Measurements from ENCODE around the gene SKAP2.

SKAP2 gene, protein sequence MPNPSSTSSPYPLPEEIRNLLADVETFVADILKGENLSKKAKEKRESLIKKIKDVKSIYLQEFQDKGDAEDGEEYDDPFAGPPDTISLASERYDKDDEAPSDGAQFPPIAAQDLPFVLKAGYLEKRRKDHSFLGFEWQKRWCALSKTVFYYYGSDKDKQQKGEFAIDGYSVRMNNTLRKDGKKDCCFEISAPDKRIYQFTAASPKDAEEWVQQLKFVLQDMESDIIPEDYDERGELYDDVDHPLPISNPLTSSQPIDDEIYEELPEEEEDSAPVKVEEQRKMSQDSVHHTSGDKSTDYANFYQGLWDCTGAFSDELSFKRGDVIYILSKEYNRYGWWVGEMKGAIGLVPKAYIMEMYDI

DNA sequence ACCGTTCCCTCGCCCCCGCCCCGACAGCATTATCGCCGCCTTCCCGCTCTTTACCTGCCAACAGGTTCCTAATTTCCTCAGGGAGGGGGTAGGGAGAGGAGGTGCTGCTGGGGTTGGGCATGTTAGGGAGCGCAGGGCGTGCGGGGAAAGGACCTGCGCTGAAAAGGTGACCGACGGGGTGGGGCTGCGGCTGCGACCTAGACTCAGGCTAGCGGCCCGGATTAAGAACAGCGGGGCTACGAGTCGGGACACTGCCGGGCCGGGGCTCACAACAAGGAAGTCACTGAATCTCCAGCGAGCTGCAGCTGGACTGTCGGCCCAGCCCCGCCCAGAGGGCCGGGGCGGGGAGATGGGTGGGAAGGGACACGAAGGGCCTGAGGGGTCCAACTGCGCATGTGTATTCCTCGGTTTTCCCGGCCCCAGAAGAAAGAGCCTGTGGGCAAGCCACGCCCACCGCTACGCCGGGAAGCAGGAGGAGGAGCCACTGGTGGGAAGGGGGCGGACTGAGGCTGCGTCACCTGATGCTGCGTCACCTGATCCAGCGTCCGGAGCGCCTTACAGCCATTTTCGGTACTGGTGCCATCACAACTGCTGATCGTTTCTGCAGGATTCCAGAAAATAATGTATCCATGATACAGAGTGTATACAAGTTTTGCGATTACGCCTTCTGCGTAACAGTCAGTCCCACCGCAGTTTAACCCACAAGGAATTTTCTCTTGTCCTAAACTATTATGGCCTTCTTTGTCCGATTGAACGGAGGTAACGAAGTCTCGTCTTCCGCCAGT lies at the start of gene SKAP2:
Gene SKAP2, minus strand, starts transcription at position 282 of the 785 bp plus-strand sequence. Its CDS starts 161 bp downstream, at position 121.
- DNase-seq (ENCODE audit: low read depth), result peak; percentile 80

DNA sequence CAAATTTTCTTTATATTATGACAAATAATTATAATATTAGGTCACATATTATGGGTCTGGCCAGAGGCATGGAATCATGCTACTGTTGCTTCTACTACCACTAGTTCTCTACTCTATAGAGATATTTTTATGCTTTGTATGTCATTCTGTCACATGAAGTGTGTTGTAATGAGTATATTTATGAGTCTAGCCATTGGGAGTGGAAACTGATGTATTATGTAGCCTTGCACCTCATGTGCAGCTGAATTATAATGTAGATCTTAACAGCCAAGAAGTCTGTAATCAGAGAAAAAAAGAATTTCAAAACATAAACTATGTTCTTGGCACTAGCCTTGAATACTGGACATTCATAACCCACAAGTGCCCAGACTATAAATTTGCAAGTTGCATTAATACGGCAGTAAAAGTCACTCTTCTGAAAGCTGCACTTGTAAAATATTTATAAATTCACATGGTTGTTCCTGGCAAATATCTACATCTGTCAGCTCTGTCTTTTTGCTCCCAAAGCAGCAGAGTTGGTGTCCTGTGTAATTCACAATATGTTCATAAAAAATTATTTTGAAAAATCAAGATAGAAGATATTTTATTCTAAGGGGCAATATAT lies 48.6 kb upstream of the SKAP2 start:
- no peak for DNase-seq (ENCODE audit: low read depth)

DNA sequence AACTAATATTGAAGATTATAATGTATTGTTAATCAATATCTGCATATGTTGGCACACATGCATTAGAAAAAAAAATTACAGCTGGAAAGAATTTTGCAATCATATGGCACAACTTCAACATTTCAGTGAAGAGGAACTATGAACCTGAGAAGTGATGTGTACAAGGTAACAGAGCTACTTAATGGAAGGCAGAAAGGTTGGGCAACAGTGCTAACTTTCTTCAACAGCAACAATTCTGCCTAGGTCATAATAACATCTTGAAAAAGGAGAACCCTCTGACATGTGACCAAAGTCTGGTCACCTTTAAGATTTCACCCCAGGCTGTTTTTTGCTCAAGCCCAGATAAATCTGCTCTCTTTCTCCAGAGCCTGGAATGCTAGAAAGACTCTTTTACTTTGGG lies 47.9 kb upstream of the SKAP2 start:
- no peak for DNase-seq (ENCODE audit: low read depth)

DNA sequence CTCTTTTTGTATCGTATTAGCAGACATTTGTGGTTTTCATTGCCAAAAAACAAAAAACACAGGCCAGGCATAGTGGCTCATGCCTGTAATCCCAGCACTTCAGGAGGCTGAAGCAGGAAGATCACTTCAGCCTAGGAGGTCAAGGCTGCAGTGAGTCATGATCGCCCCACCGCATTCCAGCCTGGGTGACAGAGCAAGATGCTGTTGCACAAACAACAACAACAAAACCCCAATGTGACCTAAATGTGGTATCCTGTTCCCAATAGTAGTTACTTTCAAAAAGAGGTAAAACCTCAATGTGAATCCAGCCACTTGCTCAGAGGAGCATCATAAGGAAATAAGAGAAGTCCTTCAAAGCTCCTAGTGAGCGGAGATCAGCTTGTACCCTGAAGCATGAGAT lies 45.8 kb upstream of the SKAP2 start:
- no peak for DNase-seq (ENCODE audit: low read depth)

DNA sequence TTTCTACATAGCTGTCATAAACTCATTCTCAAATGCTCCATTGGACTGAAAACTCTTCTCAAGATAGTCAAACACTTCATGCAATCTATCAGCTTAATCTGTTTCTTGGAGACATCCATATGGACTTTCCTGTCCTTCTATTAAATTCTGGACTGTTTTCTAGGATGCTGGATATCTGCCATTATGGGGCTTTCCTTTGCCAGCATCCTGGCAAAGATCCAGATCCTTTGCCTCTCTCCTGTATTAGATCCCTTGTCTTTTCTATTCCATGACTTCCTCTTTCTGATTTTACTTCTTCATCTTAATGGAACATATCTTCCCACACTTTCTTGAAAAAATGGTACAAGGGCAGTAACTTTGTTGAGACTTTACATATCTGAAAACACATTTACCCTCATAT lies 35.9 kb upstream of the SKAP2 start:
- no peak for DNase-seq (ENCODE audit: low read depth)

DNA sequence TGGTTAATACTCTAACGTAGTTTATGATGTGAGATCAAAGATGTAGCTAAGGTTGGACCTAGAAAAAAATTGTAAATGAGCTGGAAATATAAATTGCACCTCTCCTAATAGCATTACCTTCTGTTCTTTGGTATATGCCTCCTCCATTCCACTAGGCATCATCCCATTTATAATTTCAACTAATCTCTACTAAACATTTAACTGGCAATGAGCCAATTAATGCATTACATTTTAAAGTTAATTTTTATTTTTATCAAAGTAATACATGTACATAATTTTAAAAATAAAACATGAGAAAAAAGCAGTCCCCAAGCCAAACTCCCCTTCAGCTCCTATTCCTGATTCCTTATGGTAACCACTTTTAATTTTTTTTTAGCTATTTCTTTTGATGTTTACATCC lies 35.1 kb upstream of the SKAP2 start:
- no peak for DNase-seq (ENCODE audit: low read depth)

DNA sequence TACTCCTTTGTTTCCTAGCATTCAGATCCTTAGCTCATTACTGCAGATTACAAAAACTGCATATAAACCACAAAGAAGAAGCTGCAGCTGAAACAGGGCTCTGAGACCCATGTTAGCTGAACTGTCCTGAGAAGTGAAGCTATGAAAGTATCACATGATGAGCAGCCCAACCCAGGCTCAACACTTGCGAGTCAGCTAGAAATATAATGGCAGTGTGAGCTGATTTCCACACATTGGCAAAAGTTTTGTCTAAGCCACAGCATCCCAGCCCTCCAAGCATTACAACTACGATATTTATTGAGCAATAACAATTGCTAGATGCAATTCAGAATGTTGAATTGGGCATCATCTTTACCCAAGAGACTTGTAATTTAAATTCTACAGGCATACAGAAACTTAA lies 34.5 kb upstream of the SKAP2 start:
- DNase-seq (ENCODE audit: low read depth), result no peak

DNA sequence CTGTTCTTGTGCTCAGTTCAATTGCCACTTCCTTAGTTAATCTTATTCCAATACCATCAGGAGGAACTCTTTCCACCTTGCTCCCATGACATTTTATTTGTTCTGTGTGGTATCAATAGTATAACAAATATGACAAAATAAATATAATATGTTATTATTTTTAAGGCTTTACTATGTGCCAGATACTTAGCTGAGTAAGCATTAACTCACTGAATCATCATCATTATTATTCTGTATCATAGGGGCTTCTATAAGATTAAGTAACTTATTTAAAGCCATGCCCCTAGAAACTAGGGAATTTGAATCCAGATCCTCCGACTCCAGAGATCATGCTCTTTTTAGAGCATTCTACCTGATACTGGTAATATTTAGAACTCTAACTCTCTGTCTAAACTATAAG lies 33.5 kb upstream of the SKAP2 start:
- no peak for DNase-seq (ENCODE audit: low read depth)

DNA sequence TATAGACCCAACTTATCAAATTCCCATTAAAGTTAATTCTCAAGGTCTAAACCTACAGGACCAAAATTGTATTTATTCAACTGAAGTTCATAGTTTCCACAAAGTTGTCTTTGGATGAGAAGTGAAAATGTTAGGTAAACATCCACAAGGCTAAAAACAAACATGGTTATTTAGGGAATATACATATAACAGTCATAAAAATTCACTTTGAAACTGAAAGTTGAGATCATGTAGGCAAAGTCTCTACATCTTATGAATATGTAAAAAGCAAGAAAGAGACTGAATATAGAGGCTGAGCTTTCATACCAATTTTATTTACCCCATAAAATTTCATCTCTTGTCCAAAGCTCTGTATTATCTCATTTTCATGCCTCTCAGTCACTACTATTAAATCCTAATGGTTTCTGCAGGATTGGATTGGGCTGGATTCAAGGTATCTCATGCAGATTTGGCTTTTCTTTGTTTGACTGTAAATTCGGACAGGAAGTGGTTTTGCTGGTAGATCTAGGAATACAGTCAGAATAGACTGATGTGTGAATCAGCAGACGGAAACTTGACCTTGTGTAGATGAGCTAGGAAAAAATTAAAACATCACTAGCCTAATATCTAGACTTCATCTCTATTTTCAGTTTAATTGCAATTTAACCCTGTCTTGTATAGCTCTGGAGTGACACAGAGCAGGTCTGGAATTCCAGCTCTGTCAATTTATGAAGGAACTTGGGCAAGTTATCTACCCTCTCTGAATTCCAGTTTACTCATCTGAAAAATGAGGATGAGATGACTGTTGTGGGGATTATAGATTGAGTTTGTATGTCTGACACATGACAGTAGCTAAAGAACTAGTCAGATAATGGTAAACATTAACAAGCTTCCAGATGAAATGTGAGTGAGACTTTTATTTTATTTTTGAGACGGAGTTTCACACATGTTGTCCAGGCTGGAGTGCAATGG lies 27.3 kb upstream of the SKAP2 start:
- DNase-seq (ENCODE audit: low read depth), result no peak

DNA sequence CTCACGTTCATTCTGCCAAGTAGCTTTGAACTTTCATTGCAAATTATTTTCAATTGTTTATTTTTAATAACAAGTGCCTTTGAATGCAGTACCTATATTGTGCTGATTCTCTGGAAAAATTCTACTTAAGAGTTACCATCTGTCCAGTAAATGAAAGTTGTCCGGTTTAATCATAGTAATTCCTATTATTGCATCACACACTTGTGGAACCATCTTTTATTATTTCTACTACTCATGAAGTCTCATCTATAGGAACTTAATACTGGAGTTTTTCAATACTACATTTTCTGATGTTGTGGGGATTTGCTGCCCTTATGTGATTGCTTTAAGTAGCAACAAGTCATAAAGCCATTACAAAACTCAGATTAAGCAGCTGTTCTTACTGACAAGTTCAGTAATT lies 16.5 kb upstream of the SKAP2 start:
- DNase-seq (ENCODE audit: low read depth), result no peak

DNA sequence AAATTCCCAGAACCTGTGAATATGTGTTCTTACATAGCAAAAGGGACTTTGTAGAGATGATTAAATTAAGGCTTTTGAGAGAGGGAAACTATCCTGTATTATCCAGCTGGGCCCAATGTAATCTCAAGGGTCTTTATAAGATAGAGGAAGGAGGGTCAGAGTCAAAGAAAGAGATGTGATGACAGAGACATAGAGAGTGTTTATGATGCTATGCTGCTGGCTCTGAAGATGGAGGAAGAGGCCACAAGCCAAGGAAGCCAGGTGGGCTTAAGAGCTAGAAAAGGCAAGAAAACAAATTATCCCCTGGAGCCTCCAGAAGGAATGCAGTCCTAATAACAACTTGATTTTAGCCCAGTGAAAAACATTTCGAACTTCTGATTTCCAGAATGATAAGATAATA lies 15.3 kb upstream of the SKAP2 start:
- DNase-seq (ENCODE audit: low read depth), result no peak

DNA sequence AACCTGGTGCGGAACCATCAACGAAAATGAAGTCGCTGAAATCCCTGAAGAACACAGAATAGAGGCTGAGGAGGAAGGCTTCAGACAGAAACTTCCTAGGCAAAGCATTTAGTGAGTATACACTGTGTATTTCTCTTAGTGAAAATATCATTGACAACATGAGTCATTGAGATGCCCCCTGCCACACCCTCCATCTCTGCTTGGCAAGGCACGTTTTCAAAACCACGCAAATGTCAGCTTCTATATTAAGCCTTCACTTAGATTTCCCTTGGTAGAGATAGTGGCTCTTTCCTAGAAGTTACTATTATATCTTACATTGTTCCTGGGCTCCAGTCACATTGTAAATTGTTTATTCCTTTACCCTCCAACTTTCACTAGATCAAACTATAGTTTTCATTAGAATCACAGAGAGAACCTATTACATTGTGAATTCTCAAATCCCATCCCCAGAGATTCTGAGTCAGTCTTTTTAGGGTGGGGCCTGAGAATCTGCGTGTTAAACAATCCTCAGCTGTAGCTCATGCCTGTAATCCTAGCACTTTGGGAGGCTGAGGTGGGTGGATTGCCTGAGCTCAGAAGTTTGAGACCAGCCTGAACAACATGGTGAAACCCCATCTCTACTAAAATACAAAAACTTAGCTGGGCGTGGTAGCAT lies 4.6 kb upstream of the SKAP2 start:
- DNase-seq (ENCODE audit: low read depth), result no peak

DNA sequence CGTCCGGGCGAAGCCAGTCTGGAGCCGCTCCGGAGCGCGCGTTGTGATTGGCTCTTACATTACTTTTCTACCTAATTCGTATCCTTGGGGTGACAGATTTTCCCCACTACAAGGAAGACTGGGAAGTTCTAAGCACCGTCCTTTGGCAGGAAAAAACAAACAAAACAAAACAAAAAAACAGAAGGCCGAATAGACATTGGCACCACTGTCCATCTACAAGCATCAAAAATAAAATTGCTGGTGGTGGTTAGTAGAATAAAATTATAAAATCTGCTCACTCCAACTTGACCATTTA lies 651 bp upstream of the SKAP2 start:
- DNase-seq (ENCODE audit: low read depth), result no peak

DNA sequence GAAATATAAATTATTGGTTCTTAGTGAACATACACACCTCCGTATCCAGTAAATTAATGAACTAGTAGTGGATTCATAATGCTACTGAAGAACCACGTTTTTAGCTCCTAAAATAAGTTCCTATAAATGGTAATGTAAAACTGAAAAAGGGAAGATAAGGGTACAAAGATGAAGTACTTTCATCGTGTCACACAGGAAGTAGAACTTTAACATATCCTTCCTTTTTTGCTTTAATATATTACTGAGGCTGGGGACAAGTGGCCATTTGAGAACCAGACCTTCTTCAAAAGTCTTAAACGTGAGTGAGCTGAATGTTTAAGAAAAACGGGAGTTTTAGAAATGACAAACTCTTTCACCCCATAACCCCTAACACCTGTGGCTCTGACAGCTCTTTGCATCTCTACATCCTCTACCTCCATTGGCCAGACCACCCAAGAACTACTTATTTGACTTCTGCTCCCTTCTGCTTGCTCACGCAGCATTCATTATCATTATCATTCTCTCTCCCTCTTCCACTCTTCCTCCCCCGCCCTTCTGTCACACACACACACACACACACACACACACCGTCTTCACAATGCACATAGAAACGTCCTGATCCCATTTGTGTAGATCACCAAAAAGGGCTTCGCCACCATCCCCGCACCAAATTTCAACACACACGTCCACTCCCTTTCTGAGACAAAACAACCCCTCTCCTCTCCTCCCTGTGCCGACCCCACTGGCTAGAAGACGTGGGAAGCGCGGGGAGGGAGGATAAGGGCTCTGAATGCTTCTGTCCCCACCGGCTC lies 677 bp downstream of the SKAP2 start:
- no peak for DNase-seq (ENCODE audit: low read depth)

DNA sequence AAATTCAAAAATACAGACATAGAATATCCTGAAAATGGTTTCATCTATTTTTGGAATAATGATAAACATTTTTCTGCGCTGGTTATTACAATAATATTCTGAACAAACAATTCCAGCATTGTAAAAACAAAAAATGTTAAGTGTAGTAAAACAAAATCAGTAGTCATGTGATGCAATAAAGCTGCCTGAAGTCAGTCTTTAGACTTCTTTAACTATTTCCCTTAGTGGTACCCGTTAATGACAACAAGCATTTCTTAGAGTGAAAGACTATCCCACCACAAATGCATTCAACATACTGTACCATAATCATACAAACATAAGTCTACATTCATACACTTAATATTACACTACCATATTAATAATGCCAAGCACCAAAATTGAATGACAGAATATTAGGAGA lies 1.6 kb downstream of the SKAP2 start:
- DNase-seq (ENCODE audit: low read depth), result no peak

DNA sequence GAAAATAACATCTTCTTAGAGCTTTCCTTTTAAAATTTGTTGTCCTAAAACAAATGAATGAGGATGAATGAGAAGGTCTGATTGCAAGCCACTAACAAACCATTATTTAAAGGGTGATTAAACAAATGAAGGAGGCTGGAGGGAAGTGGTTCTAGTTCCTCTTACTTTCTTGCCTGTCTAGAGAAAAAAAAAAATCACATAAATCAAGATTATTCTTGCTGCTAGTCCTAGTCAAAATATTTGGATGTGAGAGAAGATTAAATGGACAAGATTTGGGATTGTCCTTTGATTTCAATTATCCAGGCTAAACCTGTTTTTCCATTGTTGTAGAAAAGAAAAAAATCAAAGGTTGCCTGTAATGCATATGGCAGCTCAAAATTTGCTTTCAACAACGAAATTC lies 3.3 kb downstream of the SKAP2 start:
- no peak for DNase-seq (ENCODE audit: low read depth)

DNA sequence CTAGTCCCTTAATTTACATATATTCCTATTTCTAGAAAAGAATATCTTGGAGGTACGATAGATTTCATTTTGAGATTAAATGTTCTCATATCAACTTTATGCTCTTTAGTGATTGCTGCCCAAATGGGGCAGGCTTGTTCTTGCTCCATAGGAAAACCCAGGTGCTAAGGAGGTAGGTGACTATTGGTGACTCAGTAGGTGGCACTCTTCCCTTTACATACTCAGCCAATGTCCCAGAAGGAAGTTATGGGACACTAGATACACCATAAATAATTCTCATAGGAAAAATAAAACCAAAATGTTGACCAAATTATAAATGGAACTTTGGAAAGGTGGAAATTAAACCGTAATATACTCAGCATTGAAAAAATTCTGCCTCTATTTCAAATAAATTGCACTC lies 4.0 kb downstream of the SKAP2 start:
- DNase-seq (ENCODE audit: low read depth), result no peak

DNA sequence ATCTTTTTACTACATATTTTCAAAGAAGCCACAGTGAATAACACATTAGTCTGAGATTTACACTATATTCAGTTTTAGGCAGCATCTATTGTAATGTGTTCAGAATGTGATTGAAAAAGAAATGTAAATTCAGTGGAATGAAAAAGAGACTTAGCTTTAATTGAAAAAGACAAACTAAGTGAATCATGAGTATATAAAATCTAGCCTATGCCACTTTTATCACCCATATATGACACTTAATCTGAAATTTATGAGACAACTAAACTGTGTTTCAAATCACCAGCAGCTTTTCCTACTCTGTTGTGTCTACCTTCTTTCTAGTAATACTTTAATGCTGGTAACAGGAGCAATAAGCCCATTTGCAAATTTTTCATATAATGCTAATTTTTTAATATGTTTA lies 4.7 kb downstream of the SKAP2 start:
- DNase-seq (ENCODE audit: low read depth), result no peak

DNA sequence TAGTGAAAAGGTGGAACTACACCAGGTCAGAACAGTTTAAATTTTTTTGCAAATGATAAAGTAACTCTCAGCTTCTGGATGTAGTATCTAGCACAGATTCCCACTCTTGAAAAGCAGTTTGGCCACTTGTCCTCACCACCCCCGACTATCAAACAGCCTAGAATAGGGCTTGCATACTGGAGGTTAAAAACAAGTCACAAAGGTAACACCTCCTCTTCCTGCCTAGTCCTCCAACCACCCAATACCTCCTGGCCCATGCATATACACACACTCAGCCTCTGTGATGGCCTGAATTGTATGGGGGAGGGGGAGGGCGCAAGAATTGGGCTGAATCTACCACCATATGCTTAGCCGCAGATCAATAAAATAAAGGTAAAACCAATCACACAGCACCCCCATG lies 5.7 kb downstream of the SKAP2 start:
- DNase-seq (ENCODE audit: low read depth), result no peak

DNA sequence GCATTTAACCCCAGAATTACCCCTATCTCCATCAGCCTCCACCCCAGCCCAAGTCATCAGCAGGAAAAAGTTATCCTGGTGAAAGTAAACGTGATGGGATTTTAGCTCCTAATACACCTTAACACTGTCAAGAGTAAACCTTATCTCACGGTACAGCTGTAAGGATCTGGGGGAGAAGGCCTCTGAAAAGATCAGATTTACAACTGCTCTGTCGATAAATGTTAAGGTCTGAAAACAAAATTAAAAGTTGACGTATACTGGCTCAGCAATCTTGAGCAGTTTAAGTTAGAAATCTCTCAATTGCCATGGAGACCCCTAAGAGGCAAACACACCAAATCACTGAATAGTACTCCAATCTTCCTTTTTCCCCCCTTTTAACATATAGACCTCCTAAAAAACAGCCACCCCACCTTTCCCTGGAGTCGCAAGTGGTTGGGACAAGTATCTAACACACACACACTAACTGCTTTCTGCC lies 6.1 kb downstream of the SKAP2 start:
- no peak for DNase-seq (ENCODE audit: low read depth)
